Brain microvascular endothelial cell (primary cell): Measurements from ENCODE around the gene SPINK7.

Experiments used
- DNase-seq: peaks from one replicate; pipeline ENCODE4 v3.0.0-alpha.2; 2020
- H3K27ac ChIP-seq: fragments of 250-450 bp; sonication (Bioruptor Pico); 2 replicates; pipeline ENCODE4 v1.5.1; 2020; ENCODE audit warnings: mild to moderate bottlenecking, moderate library complexity
- H3K27me3 ChIP-seq: fragments of 250-450 bp; sonication (Bioruptor Pico); replicated peaks from 2 replicates; pipeline ENCODE4 v1.5.1; 2020; ENCODE audit warnings: mild to moderate bottlenecking
- H3K36me3 ChIP-seq: fragments of 250-450 bp; sonication (Bioruptor Pico); replicated peaks from 2 replicates; pipeline ENCODE4 v1.5.1; 2020; ENCODE audit warnings: mild to moderate bottlenecking
- H3K4me3 ChIP-seq: 2 replicates; pipeline ENCODE4 v1.5.1; 2011; ENCODE audit warnings: low read depth, mild to moderate bottlenecking, control low read depth, low read length, moderate library complexity
- in situ Hi-C: cut with HindIII; loops from 2 replicates; pipeline ENCODE4 v1.10.0; 2017; ENCODE audit warnings: low sequenced_read_pairs, low pct_ligation_motif_present
- TF ChIP-seq, protein P1 (sequence below): IDR thresholded peaks from 2 replicates; pipeline ENCODE4 v1.5.1; 2011; ENCODE audit warnings: low read depth, mild to moderate bottlenecking, moderate library complexity, low read length, control low read depth, inconsistent platforms; ENCODE audit errors: missing control alignments

SPINK7 gene

DNA sequence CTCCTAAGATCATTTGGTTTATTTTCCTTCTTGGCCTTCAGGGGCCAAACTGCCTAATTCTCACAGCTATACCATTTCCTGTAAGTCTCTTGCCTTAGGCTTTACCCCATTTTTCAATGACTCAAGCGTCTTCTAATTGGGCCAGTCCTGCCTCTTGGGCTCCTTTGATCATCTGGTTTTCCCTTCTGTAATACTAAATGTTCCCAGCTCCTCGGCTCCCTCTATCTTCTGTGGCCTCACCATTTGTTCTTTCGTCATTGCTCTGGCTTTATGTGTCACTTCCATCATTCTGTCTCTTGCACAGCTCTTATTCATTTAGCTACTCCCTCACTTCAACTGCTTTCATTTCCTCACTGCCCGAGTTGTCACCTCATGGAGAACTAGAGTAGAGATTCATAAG, 14.5 kb upstream of the SPINK7 start:
- DNase-seq, result no peak

DNA sequence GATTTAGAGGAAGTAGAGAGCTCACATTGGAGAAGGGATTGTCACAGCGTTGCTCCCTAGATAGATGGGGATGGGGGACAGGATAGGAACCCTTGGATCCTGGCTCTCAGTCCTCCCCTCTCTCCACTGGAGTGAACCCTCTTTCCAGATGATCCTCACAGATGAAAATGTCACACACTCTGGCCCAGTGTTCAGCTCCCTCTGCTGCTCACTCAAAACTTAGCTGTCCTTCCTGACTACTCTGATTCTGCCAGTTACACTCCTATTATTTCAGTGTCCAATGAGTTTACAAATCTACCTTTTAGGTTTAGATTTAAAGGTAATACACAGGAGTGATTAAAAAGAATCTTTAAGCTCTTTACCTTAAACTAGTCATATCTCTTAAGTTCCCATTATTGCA, 5.8 kb upstream of the SPINK7 start:
- Histone ChIP-seq H3K4me3 (no peak overlapping the region), H3K27me3 (no peaks in the 10 kb centered on the region), H3K36me3 (no peaks in the 10 kb centered on the region), H3K27ac (no peak overlapping the region)
- no peak for DNase-seq
- TF ChIP-seq, protein P1, sequence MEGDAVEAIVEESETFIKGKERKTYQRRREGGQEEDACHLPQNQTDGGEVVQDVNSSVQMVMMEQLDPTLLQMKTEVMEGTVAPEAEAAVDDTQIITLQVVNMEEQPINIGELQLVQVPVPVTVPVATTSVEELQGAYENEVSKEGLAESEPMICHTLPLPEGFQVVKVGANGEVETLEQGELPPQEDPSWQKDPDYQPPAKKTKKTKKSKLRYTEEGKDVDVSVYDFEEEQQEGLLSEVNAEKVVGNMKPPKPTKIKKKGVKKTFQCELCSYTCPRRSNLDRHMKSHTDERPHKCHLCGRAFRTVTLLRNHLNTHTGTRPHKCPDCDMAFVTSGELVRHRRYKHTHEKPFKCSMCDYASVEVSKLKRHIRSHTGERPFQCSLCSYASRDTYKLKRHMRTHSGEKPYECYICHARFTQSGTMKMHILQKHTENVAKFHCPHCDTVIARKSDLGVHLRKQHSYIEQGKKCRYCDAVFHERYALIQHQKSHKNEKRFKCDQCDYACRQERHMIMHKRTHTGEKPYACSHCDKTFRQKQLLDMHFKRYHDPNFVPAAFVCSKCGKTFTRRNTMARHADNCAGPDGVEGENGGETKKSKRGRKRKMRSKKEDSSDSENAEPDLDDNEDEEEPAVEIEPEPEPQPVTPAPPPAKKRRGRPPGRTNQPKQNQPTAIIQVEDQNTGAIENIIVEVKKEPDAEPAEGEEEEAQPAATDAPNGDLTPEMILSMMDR, result no peak
- in situ Hi-C loops, result no loop called here

More for the DNA sequence above, 14.5 kb upstream of the SPINK7 start:
- Histone ChIP-seq H3K27ac (no peak overlapping the region), H3K36me3 (no peaks in the 10 kb centered on the region), H3K4me3 (no peak overlapping the region), H3K27me3 (no peaks in the 10 kb centered on the region)
- TF ChIP-seq, protein P1, result no peak
- in situ Hi-C loops, result no loop called here

DNA sequence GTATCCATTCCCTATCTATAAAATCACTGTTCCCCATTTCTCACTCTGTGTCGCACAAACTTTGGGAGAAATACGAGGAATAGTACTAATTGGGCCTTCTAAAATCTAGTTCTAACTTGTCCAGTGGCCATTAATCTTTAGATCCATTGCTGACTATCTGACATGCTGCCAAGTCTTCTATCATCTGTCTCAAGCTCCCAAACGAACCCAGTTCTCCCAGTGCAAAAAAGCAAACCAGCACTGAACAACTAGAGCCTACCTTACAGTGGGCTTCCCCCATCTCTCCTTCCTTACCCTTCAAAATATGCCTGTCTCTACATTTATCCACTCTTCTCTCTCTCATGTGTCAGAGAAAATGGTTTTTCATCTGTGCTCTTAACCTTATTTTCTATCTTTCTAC, 3.2 kb upstream of the SPINK7 start:
- in situ Hi-C loops, result no loop called here

DNA sequence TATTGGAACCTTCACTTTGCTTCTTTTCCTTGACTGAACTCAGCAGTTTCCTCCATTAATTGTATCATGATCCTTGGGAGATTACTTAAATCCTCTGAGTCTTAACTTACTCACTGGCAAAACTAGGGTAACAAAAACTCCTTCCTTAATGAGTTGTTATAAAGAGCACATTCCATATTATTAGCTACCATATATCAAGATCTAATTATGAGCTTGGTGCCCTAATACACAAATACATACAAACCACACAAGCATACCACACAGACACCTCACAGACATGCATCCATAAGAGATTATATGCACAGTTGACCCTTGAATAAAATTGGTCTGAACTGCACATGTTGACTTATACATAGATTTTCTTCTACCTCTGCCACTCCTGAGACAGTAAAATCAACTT, 2.5 kb upstream of the SPINK7 start:
- TF ChIP-seq, protein P1, result no peak
- H3K4me3 ChIP-seq, result no peak overlapping the region
- H3K36me3 ChIP-seq, result no peaks in the 10 kb centered on the region
- DNase-seq, result no peak
- no peak overlapping the region for H3K27ac ChIP-seq
- in situ Hi-C loops, result no loop called here
- H3K27me3 ChIP-seq, result no peaks in the 10 kb centered on the region

More for the DNA sequence above, 3.2 kb upstream of the SPINK7 start:
- Histone ChIP-seq H3K36me3 (no peaks in the 10 kb centered on the region), H3K27ac (no peak overlapping the region), H3K27me3 (no peaks in the 10 kb centered on the region), H3K4me3 (no peak overlapping the region)
- TF ChIP-seq, protein P1, result no peak
- no peak for DNase-seq

DNA sequence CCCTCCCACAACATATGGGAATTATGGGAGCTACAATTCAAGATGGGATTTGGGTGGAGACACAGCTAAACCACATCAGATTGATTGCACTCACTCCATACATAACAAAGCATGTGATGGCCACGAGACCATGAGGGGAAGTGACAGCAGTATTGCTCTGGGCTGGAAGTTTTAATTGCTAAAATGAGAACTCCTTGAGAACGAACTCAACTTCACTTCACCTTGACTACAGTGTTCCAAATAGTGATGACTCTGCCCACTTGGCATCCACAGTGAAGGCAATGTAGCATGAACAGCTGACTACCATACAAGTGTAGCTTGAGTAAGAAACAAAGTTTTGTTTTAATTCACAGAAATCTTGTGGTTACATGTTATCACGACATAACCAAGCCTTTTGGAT, 739 bp upstream of the SPINK7 start:
- H3K27ac ChIP-seq, result no peak overlapping the region
- TF ChIP-seq, protein P1, result no peak
- no peaks in the 10 kb centered on the region for H3K36me3 ChIP-seq
- in situ Hi-C loops, result no loop called here
- H3K27me3 ChIP-seq, result no peaks in the 10 kb centered on the region
- no peak overlapping the region for H3K4me3 ChIP-seq
- no peak for DNase-seq

DNA sequence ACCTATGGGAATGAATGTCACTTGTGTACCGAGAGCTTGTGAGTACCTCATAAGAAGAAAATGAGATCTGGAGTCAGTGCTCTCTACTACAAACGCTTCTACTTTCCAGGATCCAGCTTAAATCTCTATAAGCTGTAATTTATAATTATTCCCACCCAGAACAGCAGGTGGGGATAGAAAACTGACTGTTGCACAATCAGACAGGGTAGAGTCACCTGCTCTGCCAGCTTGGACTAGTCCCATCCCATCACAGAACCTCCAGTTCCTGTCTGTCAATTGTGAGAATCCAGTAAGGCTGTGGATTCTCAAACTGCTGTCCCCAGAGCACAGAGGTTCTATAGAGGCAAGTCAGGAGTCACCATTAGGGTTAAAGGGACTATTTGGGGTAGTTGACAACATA, 2.0 kb downstream of the SPINK7 start:
- in situ Hi-C loops, result no loop called here
- no peaks in the 10 kb centered on the region for H3K36me3 ChIP-seq
- no peak overlapping the region for H3K4me3 ChIP-seq
- H3K27ac ChIP-seq, result no peak overlapping the region
- no peaks in the 10 kb centered on the region for H3K27me3 ChIP-seq
- TF ChIP-seq, protein P1, result no peak
- no peak for DNase-seq
